M059J (cell line): ENCODE results near the gene BNIP5. TPM values are rescaled to one million over a fixed set of nuclear protein-coding genes. Genes with fewer than 3 reads are reported as not detected.
"Not testable (repeated sequence)": the region's sequence is repeated elsewhere in the genome, so short reads cannot be mapped to it uniquely, and the experiment has no call there.

Experiments
- DNase-seq: peaks from one replicate; pipeline ENCODE4 v3.0.0-alpha.2; 2012; ENCODE audit warnings: low read depth
- total RNA-seq: library from RNA; depleted of rRNA; stranded (reverse); fragments of >200 nt; shearing (Covaris generic); gene quantifications from 2 replicates; pipeline ENCODE4 v1.2.3, GENCODE V29; 2014

The BNIP5 gene
- total RNA-seq, 1 experiment from 2014 or later, result not detected

GRCh38 chr6:36367743-36368142 lies 31.1 kb upstream of the BNIP5 start:
- no peak for DNase-seq

- DNase-seq, result peak; percentile 58
Measured at GRCh38 chr6:36364669-36365479, 28.2 kb upstream of the BNIP5 start.

GRCh38 chr6:36364061-36364635 lies 27.5 kb upstream of the BNIP5 start:
- DNase-seq, result not testable (repeated sequence)

GRCh38 chr6:36363371-36363752 lies 26.7 kb upstream of the BNIP5 start:
- not testable (repeated sequence) for DNase-seq

GRCh38 chr6:36362551-36363370 lies 26.1 kb upstream of the BNIP5 start:
- peak; percentile 32 for DNase-seq

GRCh38 chr6:36361071-36361470 lies 24.4 kb upstream of the BNIP5 start:
- DNase-seq, result no peak

- peak; percentile 82 for DNase-seq
Measured at GRCh38 chr6:36360241-36361054, 23.8 kb upstream of the BNIP5 start.

GRCh38 chr6:36358226-36358915 lies 21.7 kb upstream of the BNIP5 start:
- DNase-seq, result peak; percentile 64

GRCh38 chr6:36357872-36358225 lies 21.2 kb upstream of the BNIP5 start:
- DNase-seq, result no peak

- peak; percentile 24 for DNase-seq
Measured at GRCh38 chr6:36355819-36356218, 19.1 kb upstream of the BNIP5 start.

GRCh38 chr6:36353411-36353915 lies 16.8 kb upstream of the BNIP5 start:
- peak; percentile 74 for DNase-seq

GRCh38 chr6:36352477-36353157 lies 15.9 kb upstream of the BNIP5 start:
- no peak for DNase-seq

- peak; percentile 97 for DNase-seq
Measured at GRCh38 chr6:36350681-36351571, 14.2 kb upstream of the BNIP5 start.

- peak; percentile 32 for DNase-seq
Measured at GRCh38 chr6:36350082-36350481, 13.4 kb upstream of the BNIP5 start.

- no peak for DNase-seq
Measured at GRCh38 chr6:36349240-36349639, 12.6 kb upstream of the BNIP5 start.

- DNase-seq, result no peak
Measured at GRCh38 chr6:36347621-36348020, 10.9 kb upstream of the BNIP5 start.

GRCh38 chr6:36346486-36347273 lies 10.0 kb upstream of the BNIP5 start:
- no peak for DNase-seq

- DNase-seq, result no peak
Measured at GRCh38 chr6:36345681-36346466, 9.2 kb upstream of the BNIP5 start.
